GM19452 (cell line): ENCODE measurements around the gene F5.
"Not testable (repeated sequence)": the region's sequence is repeated elsewhere in the genome, so short reads cannot be mapped to it uniquely, and the experiment has no call there.

ENCODE experiments used
- ATAC-seq: cut with Tn5 transposase; IDR thresholded peaks from one replicate; pipeline ENCODE4 v1.9.1; 2021; ENCODE audit not compliant: unreplicated experiment

F5 gene

DNA sequence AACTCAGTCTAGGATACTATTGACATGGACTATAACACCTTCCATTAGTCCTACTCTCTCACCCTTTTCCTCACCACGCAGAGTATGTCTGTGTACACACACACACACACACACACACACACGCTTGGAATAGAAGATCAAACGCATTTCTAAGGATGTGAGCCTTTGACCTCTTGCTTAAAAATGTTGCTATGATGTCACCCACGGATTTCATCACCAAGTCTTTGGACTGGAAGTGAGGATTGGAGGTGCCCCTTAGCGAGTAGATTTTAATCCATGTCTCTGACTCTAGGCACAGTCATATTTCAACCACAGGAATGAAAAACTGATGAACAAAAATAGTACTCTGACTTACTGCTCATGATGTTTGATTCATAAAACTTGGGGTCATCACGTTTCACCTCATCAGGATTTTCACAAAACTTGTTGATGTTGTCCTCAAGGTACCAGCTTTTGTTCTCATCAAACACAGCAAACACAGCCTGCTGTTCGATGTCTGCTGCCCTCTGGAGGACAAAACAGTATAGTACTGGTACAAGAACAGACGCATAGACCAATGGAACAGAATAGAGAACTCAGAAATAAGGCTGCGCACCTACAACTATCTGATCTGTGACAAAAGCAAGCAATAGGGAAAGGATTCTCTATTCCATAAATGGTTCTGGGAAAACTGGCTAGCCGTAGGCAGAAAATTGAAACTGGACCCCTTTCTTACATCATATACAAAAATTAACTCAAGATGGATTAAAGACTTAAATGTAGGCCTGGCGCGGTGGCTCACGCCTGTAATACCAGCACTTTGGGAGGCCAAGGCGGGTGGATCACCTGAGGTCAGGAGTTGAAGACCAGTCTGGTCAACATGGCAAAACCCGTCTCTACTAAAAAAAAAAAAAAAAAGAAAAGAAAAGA lies 39.9 kb downstream of the F5 start:
- ATAC-seq = no peak

DNA sequence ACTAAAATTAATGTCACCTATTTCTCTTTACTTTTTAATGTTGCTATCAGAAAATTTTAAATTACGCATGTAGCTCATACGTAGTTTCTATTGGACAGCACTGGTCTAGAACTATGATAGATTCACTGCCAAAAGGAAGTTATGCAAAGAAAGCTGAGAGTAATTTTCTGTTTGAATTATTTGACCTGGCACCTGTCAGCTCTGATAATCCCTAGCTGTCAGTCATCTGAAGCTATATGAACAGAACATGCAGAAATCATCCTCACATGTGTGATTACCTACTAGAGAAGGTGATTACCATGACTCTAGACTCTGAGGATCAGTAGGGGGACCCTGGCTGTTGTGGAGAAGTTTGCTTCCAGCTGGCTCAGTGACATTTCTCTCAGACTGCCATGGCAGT lies 40.8 kb downstream of the F5 start:
- ATAC-seq = no peak

DNA sequence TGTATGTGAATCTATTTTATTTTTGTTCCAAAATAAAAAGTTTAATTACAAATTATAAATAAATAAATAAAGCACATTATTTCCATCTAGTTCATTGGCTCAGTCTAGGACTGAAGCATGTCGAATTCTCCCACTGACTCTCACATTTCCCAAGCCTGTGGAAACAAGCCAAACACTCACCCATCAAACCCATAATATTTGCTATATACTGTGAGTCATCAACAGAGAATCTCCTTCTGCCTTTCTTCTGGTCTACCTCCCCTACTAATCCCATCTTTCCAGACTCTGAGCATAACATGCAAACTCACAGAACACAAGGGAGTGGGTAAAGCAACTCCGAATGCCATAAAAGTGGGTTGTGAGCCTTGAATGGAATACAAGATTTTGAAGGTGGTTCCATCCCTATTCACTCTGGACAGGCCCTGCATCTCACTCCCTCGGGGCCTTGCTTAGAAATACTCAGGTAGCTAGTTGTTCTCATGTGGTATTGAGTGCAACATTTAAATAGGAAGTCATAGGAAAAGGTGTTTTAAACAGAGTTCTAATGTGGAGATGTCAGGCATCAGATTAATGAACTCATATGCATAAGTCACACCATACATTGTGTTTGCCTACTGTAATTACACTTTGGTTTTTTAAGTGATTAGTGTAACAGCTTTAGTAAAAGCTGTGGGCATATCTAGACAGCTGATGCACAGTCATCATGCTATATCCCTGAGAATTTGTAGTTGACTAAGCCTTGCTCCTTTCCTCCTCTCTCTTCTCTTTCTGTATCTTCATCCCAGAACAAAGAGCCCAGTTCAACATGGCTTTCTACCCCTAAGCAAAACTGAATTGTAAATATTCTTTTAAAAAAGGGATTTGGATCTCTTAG lies 47.0 kb downstream of the F5 start:
- no peak for ATAC-seq

DNA sequence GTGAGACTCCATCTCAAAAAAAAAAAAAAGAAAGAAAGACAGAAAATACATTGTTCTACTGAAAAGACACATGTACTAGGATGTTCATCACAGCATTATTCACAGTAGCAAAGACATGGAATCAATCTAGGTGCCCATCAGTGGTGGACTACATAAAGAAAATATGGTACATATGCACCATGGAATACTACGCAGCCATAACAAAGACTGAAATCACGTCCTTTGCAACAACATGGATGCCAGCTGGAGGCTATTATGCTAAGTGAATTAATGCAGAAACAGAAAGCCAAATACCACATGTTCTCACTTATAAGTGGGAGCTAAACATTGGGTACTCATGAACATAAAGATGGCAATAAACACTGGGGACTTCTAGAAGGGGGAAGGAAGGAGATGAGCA lies 51.6 kb downstream of the F5 start:
- no peak for ATAC-seq

DNA sequence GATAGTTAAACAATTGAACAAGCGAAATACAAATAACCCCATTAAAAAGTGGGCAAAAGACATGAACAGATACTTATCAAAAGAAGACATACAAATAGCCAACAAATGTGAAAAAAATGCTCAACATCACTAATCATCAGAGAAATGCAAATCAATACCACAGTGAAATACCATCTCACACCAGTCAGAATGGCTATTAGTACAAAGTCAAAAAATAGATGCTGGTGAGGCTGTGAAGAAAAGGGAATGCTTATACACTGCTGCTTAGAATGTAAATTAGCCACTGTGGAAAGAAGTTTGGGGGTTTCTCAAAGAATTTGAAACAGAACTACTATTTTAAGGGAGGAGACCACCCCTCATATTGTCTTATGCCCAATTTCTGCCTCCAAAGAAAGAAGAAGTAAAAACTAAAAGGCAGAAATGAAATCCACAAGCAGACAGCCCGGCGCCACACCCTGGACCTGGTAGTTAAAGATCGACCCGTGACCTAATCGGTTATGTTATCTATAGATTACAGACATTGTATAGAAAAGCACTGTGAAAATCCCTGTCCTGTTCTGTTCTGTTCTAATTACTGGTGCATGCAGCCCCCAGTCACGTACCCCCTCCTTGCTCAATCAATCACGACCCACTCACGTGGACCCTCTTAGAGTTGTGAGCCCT lies 52.6 kb downstream of the F5 start:
- ATAC-seq = not testable (repeated sequence)

DNA sequence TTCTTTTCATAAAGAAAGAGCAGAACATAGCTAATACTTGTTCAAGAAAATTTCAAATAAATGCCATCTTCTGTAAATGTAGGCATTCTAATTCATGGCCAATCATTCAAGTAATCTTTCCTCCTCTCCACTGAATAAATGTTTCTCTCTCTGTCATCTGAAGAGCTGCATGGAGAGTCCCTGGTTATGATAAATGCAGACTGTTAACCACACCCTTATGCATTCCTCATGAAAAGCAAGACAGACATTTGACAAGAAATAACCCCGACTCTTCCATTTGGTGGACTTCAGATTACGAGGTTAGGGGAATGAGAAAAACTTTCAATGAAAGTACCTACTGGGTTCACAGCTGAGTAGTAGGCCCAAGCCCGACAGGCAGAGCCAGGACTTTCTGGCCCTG lies 55.8 kb downstream of the F5 start:
- no peak for ATAC-seq

DNA sequence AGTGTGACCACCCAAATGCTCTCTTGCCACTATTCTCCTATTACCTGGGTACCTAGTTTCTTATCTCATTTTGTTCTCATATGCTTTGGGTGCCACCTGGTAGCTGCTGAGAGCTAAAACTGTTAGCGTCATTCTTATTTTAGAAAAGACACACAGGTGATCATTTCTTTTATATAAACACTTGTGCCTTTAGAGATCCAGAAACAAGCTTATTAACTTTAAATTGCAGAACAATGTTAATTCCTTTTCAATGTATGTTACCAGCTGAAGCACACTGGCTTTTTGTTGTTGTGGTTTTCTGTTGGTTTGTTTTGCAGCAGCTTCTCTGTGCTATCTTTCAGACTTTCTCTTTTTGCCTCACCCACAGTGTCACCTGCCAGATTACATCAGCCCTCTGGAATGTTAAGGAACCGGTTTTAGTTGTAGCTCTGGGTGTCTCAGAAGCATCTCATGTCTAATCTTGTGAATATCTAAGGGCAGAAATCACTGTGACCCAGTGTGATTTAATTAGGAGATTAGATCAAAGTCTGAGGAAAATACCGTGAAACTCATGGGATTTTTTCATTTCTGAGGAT lies 57.1 kb downstream of the F5 start:
- ATAC-seq = no peak

DNA sequence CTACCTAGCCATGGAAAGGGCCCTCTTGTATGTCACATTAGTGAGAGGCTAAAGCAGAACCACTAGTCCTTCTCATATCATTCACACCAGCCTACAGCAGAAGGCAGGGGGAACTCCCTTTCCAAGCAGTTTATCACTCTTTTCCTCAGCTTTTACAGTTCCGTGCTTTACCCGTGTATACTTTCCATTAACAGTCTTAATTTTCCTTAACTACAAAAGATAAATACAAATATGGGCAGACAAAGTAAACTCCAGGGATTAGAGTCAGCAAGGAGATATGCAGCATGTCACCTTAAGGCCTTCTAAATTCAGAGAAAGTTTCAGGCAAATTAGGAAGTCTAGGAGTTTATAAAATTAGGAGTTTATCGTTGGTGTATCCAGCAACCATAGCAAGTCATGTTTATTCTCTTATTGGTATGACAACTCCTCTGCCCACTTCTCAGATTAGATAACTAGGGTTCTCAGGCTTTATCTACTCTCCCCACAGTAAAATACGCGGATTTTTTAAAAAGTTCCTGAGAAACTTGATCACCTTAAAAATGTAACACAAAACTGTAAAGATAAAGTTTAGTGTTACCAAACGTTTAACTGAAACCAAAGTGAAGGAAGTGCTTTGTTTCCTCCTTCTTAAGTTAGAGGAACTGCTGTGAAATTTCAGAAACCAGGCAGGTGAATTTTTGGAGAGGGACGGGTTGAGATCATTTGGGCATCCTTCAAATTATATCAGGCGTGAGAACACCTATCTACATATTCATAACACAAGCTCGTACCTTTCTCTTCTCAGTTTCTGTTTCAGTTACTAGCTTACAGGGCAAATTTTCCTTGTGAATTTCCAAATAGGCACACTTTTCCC lies 57.8 kb downstream of the F5 start:
- ATAC-seq = no peak

DNA sequence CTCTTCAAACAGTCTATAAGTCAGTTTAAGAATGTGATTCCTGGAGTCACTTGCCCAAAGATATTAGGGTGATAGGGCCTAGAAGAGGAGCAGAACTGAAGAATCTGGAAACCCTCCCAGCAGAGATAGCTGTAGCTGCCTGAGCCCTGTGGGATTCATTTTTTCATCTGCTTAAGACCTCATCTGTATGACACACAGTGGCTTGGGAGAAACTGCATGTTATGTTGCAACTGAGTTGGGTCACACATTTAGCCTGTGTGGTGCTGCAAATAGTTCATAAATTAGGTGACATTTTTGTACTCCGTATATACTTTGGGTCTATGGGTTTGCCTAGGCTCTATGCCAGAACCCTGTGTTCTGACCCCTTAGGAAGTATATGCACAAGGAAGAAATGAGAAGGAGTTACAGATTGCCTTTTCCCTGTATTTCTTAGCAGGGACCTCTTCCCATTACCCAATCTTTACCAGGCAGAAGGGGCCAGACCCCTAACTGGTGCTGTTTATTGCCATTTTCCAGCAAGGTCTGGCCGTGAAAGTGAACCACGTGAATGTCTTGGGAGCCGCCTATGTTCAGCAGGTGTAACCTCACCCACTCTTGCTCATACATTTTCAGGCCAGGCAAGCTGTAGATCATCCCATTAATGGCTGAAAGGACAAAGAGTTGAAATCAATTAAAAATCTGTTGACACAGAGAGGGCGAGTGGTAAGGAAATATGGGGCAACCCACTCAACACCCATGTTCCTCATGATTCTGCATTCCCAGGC lies 58.6 kb downstream of the F5 start:
- no peak for ATAC-seq

DNA sequence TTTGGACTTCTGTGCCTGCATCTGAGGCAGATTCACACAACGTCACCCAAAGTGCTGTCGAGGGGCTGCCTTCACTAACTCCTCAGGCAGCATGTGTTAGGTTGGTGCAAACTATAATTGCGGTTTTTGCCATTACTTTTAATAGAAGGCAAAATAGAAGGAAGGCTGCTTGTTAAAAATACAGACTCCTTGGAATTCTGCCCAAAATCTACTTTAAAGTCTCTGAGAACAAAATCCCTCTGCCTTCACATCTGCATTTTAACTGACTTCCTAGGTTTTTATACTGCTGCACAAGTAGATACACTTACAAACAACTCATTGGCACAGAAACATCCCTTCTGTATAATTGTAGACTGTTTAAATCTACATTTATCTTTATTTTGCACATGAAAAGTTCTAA lies 59.3 kb downstream of the F5 start:
- ATAC-seq = no peak

DNA sequence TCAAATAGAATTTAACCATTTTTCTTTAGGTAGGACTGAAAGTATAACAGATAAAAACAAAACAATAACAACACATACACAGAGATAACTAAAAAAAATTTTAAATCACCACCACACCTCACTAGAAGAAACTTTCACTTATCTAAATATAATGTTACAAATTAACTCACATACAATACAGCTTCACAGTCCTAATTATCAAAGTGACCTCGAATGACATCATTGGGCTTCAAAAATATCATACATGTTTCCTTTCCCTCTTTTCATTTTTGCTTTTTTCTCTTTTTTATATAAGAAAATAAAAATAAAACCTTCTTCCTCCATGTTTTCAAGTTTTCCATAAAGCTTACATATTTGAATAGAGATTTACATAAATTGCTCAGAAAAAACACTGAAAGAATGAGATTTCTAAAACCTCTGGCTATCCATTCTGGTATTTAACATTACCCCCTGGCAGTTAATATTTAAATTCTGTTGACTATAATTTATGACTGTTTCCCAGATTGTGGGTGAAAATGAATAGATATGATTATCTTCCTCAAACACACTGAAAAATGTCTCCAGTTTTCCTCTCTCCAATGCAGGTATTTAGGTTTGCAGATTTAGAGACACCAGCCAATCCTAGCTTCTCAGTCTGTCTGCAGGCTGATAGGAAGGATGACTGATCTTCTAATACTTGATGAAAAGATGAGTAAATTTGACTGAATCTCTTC lies 60.0 kb downstream of the F5 start:
- ATAC-seq = no peak

DNA sequence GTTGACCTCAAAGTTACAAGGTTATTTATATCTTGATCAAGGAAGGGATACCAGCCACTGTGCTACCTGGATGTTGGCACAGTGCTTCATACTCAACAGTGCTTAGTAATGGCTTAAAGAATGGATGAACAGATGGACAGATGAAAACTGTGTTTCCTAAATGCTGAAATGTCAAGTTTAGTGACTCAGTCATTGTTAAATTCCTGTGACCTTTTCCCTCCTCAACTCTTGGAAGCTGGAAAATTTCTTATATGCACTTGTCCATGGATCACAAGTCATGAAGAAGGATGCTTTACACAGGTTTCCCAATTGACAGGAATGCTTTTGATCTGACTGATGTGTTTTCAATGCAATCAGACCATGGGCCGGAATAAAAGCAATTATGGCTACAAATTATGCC lies 60.9 kb downstream of the F5 start:
- ATAC-seq = no peak

DNA sequence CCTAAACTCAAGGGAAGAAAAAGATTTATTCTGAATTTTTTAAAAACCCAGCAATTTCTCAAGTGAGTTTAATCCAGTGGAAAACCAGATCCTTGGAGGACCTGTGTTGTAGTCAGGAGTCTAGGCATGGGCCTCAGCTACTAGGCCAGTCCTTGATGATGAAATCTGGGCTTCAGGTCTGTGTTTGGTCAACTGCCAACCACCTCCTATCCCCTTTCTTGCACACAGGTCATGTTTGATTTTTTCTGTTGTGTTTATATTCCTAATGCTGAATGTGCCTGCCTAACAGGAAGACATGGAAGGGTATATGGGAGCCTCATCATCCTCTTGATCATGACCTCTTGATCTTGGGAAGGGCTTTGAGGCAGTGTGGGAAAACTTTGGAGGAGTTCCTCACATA lies 62.4 kb downstream of the F5 start:
- no peak for ATAC-seq

DNA sequence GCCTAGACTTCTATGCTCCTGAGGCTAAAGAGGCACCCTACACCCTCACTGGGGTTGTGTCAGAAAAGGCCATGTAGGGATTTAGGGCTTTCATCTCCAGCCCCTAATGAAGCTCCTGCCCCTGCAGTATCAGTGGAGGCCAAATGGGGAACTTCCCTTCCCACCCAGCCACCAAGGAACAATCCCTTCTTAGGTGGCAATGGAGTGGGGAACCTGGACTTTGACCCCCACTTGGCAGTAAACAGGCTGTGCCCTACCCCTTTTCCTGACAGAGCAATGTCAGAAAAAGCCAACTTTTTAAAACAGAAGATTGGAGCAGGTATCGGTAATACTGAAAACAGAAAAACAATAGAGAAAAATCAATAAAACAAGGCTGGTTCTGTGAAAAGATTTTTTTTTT lies 65.1 kb downstream of the F5 start:
- ATAC-seq = no peak

DNA sequence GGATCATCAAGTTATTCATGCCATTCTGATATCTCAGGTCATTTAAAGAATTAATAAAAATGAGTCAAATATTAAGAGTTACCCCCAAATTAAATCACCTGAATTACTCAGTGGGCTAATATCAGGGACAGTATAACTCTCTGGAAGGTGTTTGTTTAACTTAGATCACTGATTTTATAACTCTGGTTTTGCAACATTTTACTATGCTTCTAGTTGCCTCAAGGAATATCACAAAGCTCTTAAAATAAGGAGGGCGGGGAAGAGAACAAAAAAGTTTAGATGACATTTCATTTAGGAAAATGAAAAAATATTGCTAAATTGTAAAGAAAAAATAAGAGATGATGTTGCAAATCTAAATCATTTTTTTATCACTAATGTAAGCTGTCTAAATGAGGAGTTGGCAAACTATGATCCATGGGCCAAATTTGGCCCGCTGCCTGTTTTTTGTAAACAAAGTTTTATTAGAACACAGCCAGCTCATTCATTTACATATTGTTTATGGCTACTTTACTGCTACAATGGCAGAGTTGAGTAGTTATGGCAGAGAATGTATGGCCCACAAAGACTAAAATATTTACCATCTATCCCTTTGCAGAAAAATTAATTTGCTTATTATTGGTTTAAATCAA lies 68.6 kb downstream of the F5 start:
- ATAC-seq = no peak

DNA sequence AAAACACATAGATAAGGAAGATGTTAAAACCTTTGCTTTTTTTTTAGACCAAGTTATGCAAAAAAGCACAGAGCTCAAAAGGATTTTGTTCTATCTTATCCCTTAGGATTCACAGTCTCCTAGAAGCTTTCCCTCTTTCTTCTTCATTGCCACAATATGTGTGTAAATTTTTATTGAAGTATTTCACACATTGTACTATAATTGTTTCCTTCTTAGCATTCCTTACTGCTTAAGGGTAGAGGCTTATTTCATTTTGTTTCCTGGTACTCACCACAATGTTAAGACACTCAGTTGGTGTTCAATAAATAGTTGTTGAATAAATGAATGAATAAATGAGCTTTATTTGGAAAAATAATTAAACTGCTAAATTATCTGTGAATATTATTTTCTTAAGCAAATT lies 70.6 kb downstream of the F5 start:
- no peak for ATAC-seq

DNA sequence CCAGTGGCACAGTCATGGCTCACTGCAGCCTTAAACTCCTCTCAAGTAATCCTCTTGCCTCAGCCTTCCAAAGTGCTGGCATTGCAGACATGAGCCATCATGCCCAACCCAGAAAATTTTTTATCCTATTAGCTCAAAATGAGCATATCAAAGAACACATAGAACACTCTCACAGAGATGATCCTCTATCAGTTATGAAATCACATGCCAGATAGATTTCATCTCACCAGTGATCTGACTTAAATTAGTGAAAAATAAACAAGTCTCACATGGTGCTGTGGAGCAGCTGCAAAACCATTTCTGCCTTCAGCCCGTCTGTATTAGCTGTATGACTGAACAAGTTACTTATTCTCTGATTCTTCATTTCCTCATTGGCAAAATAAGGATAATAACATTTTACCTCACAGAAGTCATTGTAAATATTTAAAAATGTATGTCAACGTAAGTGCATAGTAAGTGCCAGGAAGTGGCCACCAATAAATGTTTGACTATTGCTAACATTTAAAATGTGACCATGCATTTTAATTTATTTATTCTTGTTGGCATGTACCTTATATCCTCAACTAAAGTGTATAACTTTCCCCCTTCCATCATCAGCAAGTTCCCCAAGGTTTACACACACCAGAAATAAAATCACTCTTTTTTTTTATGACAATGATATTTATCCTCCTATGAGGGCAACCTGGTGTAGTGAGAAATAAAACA lies 71.6 kb downstream of the F5 start:
- no peak for ATAC-seq

DNA sequence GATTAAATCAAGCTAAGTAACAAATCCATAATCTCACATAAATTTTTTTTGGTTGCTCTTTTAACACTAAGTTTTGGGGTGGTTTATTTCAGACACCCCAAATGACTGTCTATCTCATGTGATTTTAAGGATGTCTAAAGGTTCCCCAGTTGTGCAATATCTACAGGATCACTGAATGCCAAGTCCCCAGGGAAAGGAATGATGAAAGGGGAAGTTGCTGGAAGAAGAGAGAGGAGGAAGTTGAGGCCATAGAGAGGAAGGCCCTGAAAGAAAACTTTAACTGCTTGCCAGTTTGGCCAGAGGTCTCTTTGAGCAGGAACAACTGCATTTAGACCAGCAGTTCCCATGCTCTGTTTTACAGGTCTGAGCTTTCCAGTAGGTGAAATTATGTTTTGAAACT lies 73.1 kb downstream of the F5 start:
- no peak for ATAC-seq
